Mononuclear cell (primary cell): ENCODE data around the gene ARL14. TPM values are rescaled to one million over a fixed set of nuclear protein-coding genes. Genes with fewer than 3 reads are reported as not detected.

Source experiments
- H3K27me3 ChIP-seq: 2 replicates; pipeline ENCODE4 v1.6.0; 2011; ENCODE audit warnings: low read length, control low read depth; ENCODE audit not compliant: insufficient read depth
- H3K4me1 ChIP-seq: 2 replicates; pipeline ENCODE4 v1.5.1; 2011; ENCODE audit warnings: mild to moderate bottlenecking, low read length, control low read depth; ENCODE audit not compliant: insufficient read depth
- H3K4me3 ChIP-seq: 2 replicates; pipeline ENCODE4 v1.5.1; 2011; ENCODE audit warnings: mild to moderate bottlenecking, low read length, moderate library complexity
- H3K9me3 ChIP-seq: 2 replicates; pipeline ENCODE4 v1.5.1; 2011; ENCODE audit warnings: low read depth, mild to moderate bottlenecking, control low read depth, low read length
- total RNA-seq: library from RNA; depleted of rRNA; stranded (reverse); fragments of >200 nt; gene quantifications from one replicate; pipeline ENCODE4 v1.2.3, GENCODE V29; 2012

Gene ARL14
- not detected for total RNA-seq

DNA sequence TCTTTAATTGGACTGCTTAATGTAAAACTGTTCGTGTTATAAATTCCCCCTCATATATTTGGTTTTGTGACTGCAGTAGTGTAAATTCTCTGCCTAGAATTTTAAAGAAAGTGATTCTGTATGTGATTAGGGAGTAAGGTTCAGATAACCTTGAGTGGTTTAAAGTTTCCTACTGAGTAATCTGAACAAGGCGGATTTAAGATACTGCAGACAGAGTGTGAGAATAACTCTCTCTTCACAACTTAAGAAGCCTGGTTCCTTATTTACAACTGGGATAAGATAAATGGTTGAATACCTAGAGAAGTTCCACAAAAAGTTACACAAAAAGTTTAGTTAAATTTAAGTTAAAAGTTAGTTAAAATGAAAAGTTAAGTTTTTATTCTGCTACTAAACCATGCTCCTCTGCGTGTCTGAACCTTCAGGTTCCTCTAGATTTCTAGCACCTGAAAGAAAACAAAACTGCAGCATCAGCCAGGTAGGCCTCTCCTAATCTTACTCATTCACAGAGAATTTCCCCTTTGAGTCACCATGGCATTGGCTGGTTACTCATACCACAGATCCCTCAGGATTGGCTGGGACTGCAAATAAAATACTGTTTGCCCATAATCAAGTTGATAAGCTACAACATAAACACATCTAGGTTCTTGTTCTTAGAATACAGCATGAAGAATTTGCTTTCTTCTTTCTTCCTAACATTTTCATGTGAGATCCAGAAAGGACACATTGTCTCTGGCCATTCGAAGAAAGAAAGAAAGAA lies at the start of gene ARL14:
Gene ARL14, plus strand, starts transcription at position 614 of the 757 bp plus-strand sequence. CDS start 187 bp downstream, outside the sequence.
- Histone ChIP-seq H3K4me1 (no peaks in the 10 kb centered on the region), H3K4me3 (no peak within 1 kb of the TSS), H3K9me3 (no peaks in the 10 kb centered on the region), H3K27me3 (peaks cover 3% of the 10 kb centered on the region)

DNA sequence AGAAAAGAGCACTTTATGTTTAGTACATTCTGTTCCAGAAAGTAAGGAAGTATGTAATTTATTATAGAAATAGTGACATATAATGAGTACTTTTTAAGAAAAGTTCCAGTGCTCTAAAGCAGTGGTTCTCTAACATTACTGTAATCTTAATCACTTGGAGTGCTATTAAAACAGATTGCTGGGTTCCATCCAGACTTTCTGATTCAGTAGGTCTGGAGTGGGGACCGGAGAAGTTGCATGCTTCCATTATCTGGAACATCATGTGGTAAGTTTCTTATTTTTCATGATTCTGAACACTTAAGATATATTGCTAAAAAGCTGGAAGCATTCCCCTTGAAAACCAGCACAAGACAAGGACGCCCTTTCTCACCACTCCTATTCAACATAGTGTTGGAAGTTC lies 47.5 kb upstream of the ARL14 start:
- H3K4me3 ChIP-seq = no peak overlapping the region
- H3K4me1 ChIP-seq = no peaks in the 10 kb centered on the region
- peaks cover 2% of the 10 kb centered on the region for H3K27me3 ChIP-seq
- no peaks in the 10 kb centered on the region for H3K9me3 ChIP-seq

DNA sequence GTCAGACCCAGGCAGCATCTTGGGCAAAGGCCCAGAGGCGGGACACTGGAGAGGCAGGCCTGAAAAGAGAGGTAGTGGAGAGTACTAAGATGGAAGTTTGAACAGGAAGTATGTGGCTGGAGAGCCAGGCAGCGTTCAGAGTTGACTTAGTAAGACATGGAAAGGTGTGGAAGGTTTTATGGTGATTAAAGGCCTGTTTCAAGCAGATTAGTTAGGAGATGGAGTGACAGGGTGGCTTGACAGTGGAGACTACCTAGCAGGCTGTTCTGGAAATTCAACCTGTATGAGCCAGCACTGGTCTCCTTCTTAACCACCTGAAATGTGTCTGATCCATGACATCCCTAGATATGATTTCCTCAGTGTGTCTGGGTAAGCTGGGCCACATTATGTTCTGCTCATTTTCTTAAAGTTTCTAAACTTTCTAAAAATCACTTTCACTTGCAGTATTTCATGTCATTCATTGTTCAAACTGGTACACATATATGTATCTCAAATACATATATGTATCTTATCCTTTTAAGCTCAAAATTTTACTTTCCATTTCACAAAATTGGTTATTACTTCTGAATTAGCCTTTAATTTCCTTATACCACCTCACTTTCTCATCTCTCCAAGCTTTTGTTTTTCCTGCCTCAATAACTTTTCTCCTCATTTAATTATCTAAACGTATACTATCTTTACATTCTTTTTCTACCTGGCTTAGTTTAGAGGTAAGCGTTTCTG lies 43.4 kb upstream of the ARL14 start:
- Histone ChIP-seq H3K9me3 (no peaks in the 10 kb centered on the region), H3K4me3 (no peak overlapping the region), H3K4me1 (no peaks in the 10 kb centered on the region), H3K27me3 (no peaks in the 10 kb centered on the region)

DNA sequence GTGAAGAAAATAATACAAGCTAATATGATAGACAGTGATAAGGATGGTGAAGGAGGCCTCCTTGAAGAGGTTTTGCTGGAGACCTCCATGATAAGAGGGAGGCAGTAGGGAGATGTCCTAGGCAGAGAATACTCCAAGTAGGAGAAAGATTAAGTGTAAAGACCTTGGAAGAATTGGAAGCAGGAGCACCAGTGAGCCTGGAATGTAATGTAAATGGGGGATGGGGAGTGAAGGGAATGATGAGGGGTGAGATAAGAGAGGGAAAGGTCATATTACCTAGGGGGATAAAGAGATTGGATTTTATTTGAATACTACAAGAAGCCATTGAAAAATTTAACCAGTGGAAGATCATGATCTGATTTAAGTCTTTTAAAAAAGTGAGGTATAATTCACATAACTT lies 41.7 kb upstream of the ARL14 start:
- Histone ChIP-seq H3K4me3 (no peak overlapping the region), H3K4me1 (no peaks in the 10 kb centered on the region), H3K27me3 (peaks cover 1% of the 10 kb centered on the region), H3K9me3 (no peaks in the 10 kb centered on the region)

DNA sequence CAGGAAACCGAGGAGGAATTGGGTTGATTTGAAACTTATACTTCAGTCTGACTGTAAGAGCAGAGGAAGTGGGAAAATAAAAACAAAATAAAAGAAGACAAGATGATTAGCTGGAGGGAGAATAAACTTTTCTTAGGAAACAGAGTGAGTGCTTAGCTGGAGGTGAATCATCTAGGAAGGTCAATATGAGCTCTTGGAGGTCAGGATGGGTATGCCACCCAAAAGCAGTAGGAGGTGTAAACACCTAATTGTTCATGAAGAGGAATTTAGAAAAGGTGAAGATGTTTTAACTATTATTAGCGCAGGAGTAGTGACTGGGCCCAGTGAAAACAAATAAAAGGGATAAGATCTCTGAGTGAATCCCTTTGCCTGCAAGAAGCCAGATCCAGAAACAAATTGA lies 39.9 kb upstream of the ARL14 start:
- H3K4me3 ChIP-seq = no peak overlapping the region
- peaks cover 3% of the 10 kb centered on the region for H3K27me3 ChIP-seq
- H3K9me3 ChIP-seq = no peaks in the 10 kb centered on the region
- no peaks in the 10 kb centered on the region for H3K4me1 ChIP-seq

DNA sequence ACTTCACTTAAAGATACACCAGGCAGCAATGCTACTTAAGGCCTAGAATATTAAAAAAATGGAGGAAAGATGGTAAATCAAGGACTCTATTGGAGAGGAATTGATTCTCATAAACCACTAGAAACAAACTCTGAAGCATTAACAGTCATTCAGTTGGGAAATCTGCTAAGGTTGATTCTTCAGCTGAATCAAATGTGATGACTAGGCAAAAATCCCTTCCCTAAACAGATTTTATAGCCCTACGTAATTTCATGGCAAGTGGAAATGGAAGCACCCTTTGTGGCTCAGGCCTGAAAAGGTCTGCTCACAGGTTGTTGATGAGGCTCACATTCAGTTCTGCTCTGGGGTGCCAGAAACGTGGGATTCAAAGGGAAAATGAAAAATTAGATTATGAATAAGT lies 38.8 kb upstream of the ARL14 start:
- Histone ChIP-seq H3K9me3 (no peaks in the 10 kb centered on the region), H3K4me1 (no peaks in the 10 kb centered on the region), H3K27me3 (peaks cover 3% of the 10 kb centered on the region), H3K4me3 (no peak overlapping the region)

DNA sequence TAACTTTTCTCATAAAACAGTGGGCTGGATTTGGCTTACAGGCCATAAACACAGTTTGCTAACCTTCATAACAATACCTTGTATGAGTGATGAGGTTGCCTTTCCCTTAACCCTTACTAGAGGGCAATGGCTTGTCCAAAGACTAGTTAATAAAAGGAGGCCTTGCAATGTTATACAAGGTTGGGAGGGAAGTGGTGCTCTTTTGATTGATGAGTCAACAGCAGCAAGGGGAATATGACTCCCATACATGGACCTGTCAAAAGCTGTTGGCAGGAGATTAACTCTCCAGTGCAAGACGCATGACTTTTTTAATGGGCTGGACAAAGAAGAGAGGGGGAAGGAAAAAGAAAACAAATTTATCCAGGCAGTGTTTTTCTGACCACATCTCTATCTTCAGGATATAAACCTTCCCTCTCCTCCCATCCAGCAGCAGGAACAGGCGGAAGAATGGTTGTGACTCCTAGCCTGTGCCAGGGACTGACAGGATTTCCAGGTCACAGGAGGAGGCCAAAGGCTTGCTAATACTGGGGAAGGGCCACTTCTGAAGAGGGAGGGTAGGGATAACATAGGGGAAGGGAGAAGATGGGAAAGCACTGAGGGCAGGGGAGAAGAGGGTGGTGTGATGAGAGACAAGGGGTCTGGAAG lies 35.2 kb upstream of the ARL14 start:
- peaks cover 3% of the 10 kb centered on the region for H3K27me3 ChIP-seq
- H3K4me3 ChIP-seq = no peak overlapping the region
- H3K4me1 ChIP-seq = no peaks in the 10 kb centered on the region
- H3K9me3 ChIP-seq = no peaks in the 10 kb centered on the region

DNA sequence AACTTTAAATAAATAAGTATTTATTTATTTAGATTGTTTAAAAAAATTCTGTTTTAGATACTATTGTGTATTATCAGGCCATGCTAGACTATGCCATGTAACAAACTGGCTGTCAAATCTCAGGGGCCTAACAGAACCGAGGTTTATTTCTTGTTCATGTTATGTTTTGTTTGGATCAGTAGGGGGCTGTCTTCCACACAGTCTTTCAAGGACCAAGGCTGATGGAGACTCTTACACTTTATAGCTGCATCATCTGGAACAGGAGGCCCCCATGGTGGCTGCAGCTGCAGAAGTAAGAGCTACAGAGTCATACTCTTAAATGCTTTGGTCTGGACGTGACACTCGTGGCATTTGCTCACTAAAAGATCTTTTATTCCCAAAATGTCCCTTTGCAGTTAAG lies 33.0 kb upstream of the ARL14 start:
- H3K9me3 ChIP-seq = no peaks in the 10 kb centered on the region
- no peak overlapping the region for H3K4me3 ChIP-seq
- H3K27me3 ChIP-seq = peaks cover 3% of the 10 kb centered on the region
- no peaks in the 10 kb centered on the region for H3K4me1 ChIP-seq

DNA sequence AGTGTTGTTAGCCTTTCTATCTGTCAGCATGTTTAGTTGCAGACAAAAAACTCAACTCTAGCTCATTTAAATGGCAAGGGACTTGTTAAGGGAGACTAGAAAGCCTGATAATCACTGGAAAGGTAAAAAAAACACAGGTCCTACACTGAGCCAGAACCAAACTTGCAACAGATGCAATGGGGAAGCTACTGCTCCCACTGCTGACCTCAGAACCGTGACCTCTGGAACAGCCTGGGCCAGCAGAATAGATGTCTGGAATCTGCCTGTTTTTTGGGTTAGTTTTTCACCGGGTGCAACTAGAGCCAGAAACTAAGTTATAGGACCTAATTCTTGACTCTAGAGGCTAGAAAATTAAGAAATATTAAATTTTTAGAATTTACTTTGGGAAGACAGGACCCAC lies 32.5 kb upstream of the ARL14 start:
- Histone ChIP-seq H3K4me3 (no peak overlapping the region), H3K9me3 (no peaks in the 10 kb centered on the region), H3K27me3 (peaks cover 3% of the 10 kb centered on the region), H3K4me1 (no peaks in the 10 kb centered on the region)

DNA sequence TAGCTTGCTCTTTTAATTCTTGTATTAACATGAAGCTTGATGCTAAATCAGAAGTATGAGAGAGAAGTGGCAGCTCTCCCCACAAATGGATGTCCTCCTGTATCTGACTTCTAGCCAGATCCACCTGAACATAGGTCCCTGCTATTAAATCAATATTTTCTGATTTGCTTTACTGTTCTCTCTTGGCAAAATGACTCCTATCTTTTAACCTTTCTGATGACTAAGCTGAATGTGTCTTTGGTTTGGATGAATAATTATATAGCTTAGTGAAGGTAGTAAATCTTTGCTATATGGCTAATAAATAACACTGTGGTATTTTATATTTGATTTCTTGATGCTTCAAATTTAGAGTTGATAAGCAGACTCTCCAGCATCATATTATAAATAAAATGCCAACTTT lies 28.3 kb upstream of the ARL14 start:
- H3K9me3 ChIP-seq = no peaks in the 10 kb centered on the region
- H3K4me3 ChIP-seq = no peak overlapping the region
- no peaks in the 10 kb centered on the region for H3K27me3 ChIP-seq
- no peaks in the 10 kb centered on the region for H3K4me1 ChIP-seq

DNA sequence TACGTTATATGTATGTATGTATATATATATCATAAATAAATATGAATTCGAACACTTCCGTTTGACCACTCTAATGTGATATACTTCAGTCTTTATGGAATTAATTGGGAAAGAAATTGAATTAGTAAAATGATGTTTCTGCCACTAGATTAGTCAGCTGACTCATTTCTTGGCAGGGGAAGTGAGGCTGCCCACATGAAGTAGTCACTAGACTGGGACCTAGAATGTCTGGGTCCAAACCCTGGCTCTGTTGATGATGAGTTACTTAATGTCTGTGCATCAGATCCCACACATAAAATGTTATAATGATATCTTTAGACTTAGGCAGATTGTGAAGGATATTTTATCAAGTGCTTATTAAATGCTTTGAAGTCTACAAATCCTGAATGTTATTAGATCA lies 27.4 kb upstream of the ARL14 start:
- H3K9me3 ChIP-seq = no peaks in the 10 kb centered on the region
- no peaks in the 10 kb centered on the region for H3K27me3 ChIP-seq
- no peaks in the 10 kb centered on the region for H3K4me1 ChIP-seq
- no peak overlapping the region for H3K4me3 ChIP-seq

DNA sequence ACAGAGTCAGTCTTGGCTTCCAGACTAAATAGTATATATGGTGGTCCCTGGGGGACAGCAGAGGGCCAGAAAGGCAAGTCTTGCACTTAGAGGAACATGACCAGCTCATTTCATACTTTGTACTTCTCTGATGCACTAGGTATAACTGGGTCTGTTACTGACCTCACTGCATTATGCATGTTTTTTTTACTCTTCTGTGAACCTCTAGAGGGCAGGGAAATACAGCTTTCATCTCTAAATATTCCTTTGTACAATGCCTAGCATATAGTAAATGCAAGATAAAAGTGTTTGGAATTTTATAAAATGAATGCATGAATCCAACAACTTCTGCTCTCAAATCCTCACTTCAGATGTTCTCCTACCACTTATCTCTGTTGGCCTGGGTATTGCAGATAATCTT lies 23.4 kb upstream of the ARL14 start:
- no peak overlapping the region for H3K4me3 ChIP-seq

DNA sequence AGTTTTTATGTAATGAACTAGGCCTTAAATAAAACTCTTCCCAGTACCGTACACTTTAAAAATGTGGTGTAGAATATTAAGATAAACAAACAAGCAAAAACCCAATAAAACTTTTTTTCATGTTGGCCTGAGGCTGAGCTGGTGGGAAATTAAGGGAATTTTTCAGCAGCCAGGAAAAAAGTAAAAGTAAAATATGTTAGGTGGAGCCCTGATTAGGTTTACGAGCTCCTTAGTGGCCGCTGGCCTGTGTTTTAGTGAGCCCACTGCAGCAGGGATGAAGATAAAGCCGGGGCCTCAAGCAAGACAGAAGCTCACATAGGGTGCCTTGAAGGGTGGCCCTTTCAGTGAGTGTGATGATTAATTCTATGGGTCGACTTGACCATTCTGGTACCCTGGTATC lies 16.1 kb upstream of the ARL14 start:
- Histone ChIP-seq H3K4me1 (peaks cover 3% of the 10 kb centered on the region), H3K4me3 (no peak overlapping the region), H3K9me3 (no peaks in the 10 kb centered on the region), H3K27me3 (no peaks in the 10 kb centered on the region)

More for the DNA sequence above, 23.4 kb upstream of the ARL14 start:
- Histone ChIP-seq H3K4me1 (no peaks in the 10 kb centered on the region), H3K9me3 (no peaks in the 10 kb centered on the region), H3K27me3 (no peaks in the 10 kb centered on the region)

DNA sequence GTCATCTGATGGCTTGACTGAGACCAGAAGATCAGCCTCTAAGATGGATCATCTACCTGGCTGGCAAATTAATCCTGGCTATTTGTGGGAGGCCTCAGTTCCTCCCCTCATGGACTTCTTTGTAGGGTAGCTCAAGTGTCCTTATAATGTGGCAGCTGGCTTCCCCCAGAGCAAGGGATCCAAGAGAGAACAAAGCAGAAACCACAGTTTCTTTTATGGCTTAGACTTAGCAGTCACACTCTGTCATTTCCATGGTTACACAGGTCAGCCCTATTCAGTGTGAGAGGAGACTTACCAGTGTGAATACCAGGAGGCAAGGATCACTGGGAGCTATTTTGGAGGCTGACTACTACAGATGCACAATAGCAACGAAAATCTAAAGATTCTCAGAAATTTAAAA lies 15.3 kb upstream of the ARL14 start:
- Histone ChIP-seq H3K4me1 (peaks cover 4% of the 10 kb centered on the region), H3K27me3 (no peaks in the 10 kb centered on the region), H3K4me3 (no peak overlapping the region), H3K9me3 (no peaks in the 10 kb centered on the region)

DNA sequence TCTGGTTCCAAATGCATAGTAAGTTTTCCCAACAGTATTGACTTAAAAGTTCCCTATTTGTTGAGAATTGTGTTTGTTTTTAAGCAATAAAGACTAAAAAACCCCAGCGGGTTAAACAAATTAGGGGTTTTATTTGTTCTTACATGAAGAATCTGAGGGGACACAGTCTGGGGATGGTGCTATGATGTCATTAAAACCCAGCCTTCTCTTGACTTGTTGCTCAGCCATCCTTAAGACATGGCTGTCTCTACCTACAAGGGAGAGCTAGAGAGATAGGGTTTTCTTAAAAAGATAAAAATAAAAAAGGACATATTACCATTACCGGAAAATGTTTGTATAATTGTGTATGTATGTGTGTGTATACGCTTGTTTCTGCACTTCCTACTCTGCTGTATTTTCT lies 11.7 kb upstream of the ARL14 start:
- no peaks in the 10 kb centered on the region for H3K27me3 ChIP-seq

More for the DNA sequence above, 11.7 kb upstream of the ARL14 start:
- H3K4me1 ChIP-seq = peaks cover 4% of the 10 kb centered on the region
- H3K4me3 ChIP-seq = no peak overlapping the region
- H3K9me3 ChIP-seq = no peaks in the 10 kb centered on the region
